Fibroblast of skin of back (primary cell): ENCODE data around the gene CAP1.

Source experiments
- DNase-seq: peaks from one replicate; pipeline ENCODE4 v3.0.0-alpha.2; 2013

CAP1 gene

DNA sequence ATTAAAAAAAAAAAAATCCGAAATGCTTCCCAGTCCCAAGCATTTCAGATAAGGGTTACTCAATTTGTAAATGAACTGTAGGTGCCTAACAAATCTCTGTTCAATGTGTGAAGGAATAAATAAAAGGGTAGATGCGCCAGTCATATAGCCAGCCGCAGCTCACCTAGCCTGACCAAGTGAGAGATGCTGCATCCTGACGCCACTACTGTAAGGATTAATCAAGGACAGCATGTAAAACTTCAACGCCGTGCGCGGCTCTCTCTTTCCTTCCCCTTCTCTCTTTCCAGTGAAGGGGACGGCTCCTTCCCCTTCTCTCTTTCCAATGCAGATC lies 56.1 kb downstream of the CAP1 start:
- DNase-seq: no peak

DNA sequence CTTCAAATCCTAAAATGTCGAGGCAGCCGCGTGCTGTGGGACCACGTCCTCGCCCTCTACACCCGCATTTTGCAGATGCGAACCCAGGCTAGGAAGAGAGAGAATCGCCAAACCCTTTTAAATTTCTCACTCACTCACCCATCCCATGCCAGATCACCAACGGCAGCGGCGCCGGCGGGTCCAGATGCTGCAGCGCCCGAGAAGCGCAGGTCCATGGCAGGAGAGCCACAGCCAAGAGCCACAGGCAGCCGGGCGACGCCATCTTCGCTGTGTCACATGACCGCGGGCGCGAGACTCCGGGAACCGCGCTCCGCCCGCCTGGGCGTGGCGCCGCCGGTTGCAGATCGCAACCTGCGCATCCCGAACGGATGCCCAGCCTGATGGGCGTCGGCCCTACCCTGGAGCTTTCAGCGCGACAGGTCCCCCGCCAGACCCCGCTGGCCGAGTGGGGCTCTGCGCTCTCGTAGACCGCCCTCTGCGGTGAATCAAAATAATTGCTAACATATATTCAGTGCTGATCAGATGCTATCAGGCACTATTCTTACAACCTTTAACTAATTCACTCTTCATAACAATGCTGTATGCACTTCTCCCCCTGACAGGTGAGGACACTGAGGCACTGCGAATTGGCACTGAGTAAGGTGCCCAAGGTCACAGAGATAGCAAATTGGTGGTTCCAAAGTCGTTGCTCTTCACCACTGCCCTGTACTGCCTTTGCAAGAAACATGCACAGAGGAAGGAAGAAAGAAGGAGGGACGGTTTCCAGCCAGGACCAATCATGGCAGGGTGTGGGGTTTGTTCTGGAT lies 56.7 kb downstream of the CAP1 start, which contains the start of gene PPT1:
Gene PPT1 (minus strand): TSS at position 276 of the 806 bp plus-strand sequence. CDS start 14 bp downstream, at position 262.
- DNase-seq: peak; percentile 72

DNA sequence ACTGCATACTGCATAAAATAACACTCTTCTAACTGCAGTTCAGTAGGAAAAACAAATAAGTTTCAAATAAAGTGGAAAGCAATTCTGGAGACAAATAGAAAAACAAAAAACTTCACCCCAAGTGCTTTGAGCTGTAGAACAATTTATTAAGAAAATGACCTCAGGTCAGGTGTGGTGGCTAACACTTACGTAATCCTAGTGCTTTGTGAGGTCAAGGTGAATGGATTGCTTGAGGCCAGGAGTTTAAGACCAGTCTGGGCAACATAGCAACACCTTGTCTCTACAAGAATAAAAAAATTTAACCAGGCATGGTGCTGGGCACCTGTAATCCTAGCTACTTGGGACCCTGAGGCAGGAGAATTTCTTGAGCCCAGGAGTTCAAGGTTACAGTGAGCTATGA lies 61.5 kb downstream of the CAP1 start:
- DNase-seq: no peak

DNA sequence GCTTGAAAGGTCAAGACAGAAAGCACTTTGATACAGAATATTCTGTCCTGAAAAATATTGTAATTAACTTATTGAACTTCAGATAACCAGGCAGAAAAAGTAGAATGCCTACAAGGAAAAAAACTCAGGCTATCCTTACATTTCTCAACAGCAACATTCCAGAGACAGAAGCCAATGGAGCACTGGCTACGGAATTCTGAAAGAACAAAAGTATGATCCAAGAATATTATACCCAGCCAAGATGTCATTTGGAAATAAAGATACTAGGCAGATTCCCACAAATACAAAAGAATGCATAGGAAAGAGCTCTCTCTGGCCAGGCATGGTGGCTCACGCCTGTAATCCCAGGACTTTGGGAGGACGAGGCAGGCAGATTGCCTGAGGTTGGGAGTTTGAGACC lies 62.4 kb downstream of the CAP1 start:
- DNase-seq: no peak

- no peak for DNase-seq
Measured at GRCh38 chr1:40105028-40105427, 64.5 kb downstream of the CAP1 start.

- no peak for DNase-seq
Measured at GRCh38 chr1:40107290-40107959, 66.9 kb downstream of the CAP1 start.

DNA sequence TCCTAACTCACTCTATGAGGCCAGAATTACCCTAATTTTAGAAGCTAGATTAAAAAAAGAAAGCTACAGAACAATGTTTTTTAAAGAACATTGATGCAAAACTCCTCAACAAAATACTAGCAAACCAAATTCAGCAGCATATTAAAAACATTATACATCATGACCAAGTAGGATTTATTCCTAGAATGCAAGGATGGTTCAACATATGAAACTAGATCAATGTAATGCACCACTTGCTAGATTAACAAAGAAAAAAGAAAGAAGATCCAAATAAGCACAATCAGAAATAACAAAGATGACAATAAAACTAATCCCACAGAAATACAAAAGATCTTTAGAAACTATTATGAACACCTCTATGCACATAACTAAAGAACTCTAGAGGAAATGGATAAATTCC lies 69.9 kb downstream of the CAP1 start:
- no peak for DNase-seq

GRCh38 chr1:40114400-40114799 lies 73.9 kb downstream of the CAP1 start:
- no peak for DNase-seq

DNA sequence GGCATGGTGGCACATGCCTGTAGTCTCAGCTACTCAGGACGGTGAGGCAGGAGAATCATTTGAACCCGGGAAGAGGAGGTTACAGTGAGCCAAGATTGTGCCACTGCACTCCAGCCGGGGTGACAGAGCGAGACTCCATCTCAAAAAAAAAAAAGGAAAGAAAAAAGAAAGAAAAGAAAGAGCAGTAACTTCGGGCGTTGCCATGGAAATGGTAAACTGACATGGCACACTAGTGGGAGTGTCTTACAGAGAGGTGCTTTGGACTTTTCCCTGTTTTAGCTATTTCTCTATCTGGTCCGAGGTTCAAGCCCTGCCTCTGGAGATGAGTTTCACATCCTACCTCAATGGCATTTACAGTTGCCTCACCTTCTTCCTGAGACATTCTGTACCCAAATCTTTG lies 79.6 kb downstream of the CAP1 start:
- no peak for DNase-seq
